Measurements from ENCODE around the gene SLC25A6. TPM values are rescaled to one million over a fixed set of nuclear protein-coding genes. Genes with fewer than 3 reads are reported as not detected.

SLC25A6 gene
- polyA plus RNA-seq, 3 donors = 442 to 769 (median 449) TPM

DNA sequence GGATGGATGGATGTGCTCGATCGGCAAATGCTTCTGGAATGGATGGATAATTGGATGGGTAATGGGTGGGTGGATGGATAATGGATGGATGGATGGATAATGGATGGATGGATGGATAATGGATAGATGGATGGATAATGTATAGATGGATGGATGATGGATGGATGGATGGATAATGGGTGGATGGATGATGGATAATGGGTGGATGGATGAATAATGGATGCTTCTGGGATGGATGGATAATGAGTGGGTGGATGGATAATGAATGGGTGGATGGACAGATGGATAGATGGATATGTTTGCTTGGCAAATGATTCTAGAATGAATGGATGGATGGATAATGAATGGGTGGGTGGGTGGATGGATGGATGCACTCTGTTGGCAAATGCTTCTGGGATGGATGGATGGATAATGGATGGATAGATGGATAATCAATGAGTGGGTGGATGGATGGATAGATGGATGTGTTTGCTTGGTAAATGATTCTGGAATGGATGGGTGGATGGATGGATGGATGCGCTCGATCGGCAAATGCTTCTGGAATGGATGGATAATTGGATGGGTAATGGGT lies 3.8 kb upstream of the SLC25A6 start:
- Histone ChIP-seq H3K9me3 (replicated peaks in 1 of 2; ENCODE audit: control insufficient read depth in 1 of 2, insufficient read depth in 1 of 2, low read length in 2 of 2) (no peaks in the 10 kb centered on the region), H3K79me2 (ENCODE audit: insufficient read depth, low read length) (peaks cover 49% of the 10 kb centered on the region), H4K20me1 (ENCODE audit: insufficient read depth, low read length) (peaks cover 36% of the 10 kb centered on the region), H3K27ac (ENCODE audit: low read depth in 1 of 2, low read length in 2 of 2) (no peak overlapping the region), H3K27me3 (ENCODE audit: control insufficient read depth in 2 of 2, insufficient read depth in 2 of 2, low read length in 2 of 2) (no peaks in the 10 kb centered on the region), H2AFZ (ENCODE audit: insufficient read depth, low read depth, low read length, poor library complexity, severe bottlenecking) (no peak overlapping the region), H3K9ac (ENCODE audit: insufficient read depth, low read length, poor library complexity, severe bottlenecking) (no peak overlapping the region), H3K4me1 (ENCODE audit: control insufficient read depth in 1 of 2, insufficient read depth in 2 of 2, low read length in 2 of 2) (peaks cover 12 to 23% of the 10 kb centered on the region in 2 donors), H3K36me3 (replicated peaks in 1 of 2; ENCODE audit: control insufficient read depth in 1 of 2, insufficient read depth in 2 of 2, low read length in 2 of 2) (peaks cover 20 to 49% of the 10 kb centered on the region in 2 donors), H3K4me2 (replicated peaks; ENCODE audit: extremely low read depth, low read length, poor library complexity, severe bottlenecking) (no peak overlapping the region), H3K4me3 (replicated peaks in 1 of 3; ENCODE audit: low read depth in 2 of 3, low read length in 3 of 3) (no peak overlapping the region)
- TF ChIP-seq, protein P1, sequence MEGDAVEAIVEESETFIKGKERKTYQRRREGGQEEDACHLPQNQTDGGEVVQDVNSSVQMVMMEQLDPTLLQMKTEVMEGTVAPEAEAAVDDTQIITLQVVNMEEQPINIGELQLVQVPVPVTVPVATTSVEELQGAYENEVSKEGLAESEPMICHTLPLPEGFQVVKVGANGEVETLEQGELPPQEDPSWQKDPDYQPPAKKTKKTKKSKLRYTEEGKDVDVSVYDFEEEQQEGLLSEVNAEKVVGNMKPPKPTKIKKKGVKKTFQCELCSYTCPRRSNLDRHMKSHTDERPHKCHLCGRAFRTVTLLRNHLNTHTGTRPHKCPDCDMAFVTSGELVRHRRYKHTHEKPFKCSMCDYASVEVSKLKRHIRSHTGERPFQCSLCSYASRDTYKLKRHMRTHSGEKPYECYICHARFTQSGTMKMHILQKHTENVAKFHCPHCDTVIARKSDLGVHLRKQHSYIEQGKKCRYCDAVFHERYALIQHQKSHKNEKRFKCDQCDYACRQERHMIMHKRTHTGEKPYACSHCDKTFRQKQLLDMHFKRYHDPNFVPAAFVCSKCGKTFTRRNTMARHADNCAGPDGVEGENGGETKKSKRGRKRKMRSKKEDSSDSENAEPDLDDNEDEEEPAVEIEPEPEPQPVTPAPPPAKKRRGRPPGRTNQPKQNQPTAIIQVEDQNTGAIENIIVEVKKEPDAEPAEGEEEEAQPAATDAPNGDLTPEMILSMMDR (IDR thresholded peaks at IDR 0.05) = no peak
- H3K9me3 Mint-ChIP-seq = peaks cover 0 to 1% (median 0%) of the 10 kb centered on the region in 7 donors
- no peaks in the 10 kb centered on the region for H3K27me3 Mint-ChIP-seq (ENCODE audit: low read depth in 3 of 3)
- 98% methylated on average over 5 of the region's 5 CpGs for WGBS (ENCODE audit: insufficient coverage)
- DNase-seq = no peak
- H3K36me3 Mint-ChIP-seq = peaks cover 27 to 52% of the 10 kb centered on the region in 2 donors
- intact Hi-C loops (cut with micrococcal nuclease) = loop anchor here in 1 of 2 donors (10.0 kb wide), 3 partner anchors 71 to 199 kb away; partner anchors contain the start of gene AKAP17A
- peak overlapping the region in 2 of 7 donors; percentile 1 to 16 for H3K27ac Mint-ChIP-seq
- peaks cover 17% of the 10 kb centered on the region for H3K4me1 Mint-ChIP-seq
- no peak overlapping the region for H3K4me3 Mint-ChIP-seq

GRCh38 chrX:1394731-1395501 lies 3.0 kb upstream of the SLC25A6 start:
- H3K36me3 ChIP-seq (replicated peaks in 1 of 2; ENCODE audit: control insufficient read depth in 1 of 2, insufficient read depth in 2 of 2, low read length in 2 of 2) = peaks cover 19 to 51% of the 10 kb centered on the region in 2 donors
- peaks cover 0 to 1% (median 0%) of the 10 kb centered on the region in 7 donors for H3K9me3 Mint-ChIP-seq

More at GRCh38 chrX:1394731-1395501, 3.0 kb upstream of the SLC25A6 start:
- H3K27me3 ChIP-seq (ENCODE audit: control insufficient read depth in 2 of 2, insufficient read depth in 2 of 2, low read length in 2 of 2) = no peaks in the 10 kb centered on the region
- H3K4me1 ChIP-seq (ENCODE audit: control insufficient read depth in 1 of 2, insufficient read depth in 2 of 2, low read length in 2 of 2) = peaks cover 17 to 31% of the 10 kb centered on the region in 2 donors
- H4K20me1 ChIP-seq (ENCODE audit: insufficient read depth, low read length) = peaks cover 44% of the 10 kb centered on the region
- no peaks in the 10 kb centered on the region for H3K27me3 Mint-ChIP-seq (ENCODE audit: low read depth in 3 of 3)
- intact Hi-C loops (cut with micrococcal nuclease) = loop anchor here (5.0 to 10.0 kb wide), 4 partner anchors 57 to 200 kb away; partner anchors contain the start of genes AKAP17A (in 1 of the 2) and ASMTL (in 1 of the 2)
- H3K4me3 ChIP-seq (replicated peaks in 1 of 3; ENCODE audit: low read depth in 2 of 3, low read length in 3 of 3) = no peak overlapping the region
- no peak for DNase-seq
- H3K4me1 Mint-ChIP-seq = peaks cover 20% of the 10 kb centered on the region
- no peak overlapping the region for H3K4me2 ChIP-seq (replicated peaks; ENCODE audit: extremely low read depth, low read length, poor library complexity, severe bottlenecking)
- peak overlapping the region in 1 of 2 donors; percentile 20 for H3K27ac ChIP-seq (ENCODE audit: low read depth in 1 of 2, low read length in 2 of 2)
- no peak overlapping the region for H2AFZ ChIP-seq (ENCODE audit: insufficient read depth, low read depth, low read length, poor library complexity, severe bottlenecking)
- peak overlapping the region in 4 of 7 donors; percentile 1 to 72 (median 52) for H3K27ac Mint-ChIP-seq
- TF ChIP-seq, protein P1 (IDR thresholded peaks at IDR 0.05) = no peak
- peaks cover 29 to 58% of the 10 kb centered on the region in 2 donors for H3K36me3 Mint-ChIP-seq
- WGBS (ENCODE audit: insufficient coverage) = 92% methylated on average over 20 of the region's 22 CpGs
- H3K9ac ChIP-seq (ENCODE audit: insufficient read depth, low read length, poor library complexity, severe bottlenecking) = no peak overlapping the region
- peaks cover 57% of the 10 kb centered on the region for H3K79me2 ChIP-seq (ENCODE audit: insufficient read depth, low read length)
- H3K9me3 ChIP-seq (replicated peaks in 1 of 2; ENCODE audit: control insufficient read depth in 1 of 2, insufficient read depth in 1 of 2, low read length in 2 of 2) = no peaks in the 10 kb centered on the region
- no peak overlapping the region for H3K4me3 Mint-ChIP-seq

Measured in CD14-positive monocyte (primary cell).